Endothelial cell of umbilical vein (primary cell): ENCODE measurements around the gene ACMSD. TPM values are rescaled to one million over a fixed set of nuclear protein-coding genes. Genes with fewer than 3 reads are reported as not detected.

Source experiments
- BruUV-seq: library from RNA; stranded (reverse); fragments of 400-500 nt; replicated peaks from 2 replicates; lab custom pipeline; 2021; lab: Mats Ljungman, UMichigan
- CTCF ChIA-PET: fragments of 300-600, 350-600 bp; sonication (Branson Sonifier 250); formaldehyde crosslinking; loops from one replicate; lab custom pipeline; 2021; ENCODE audit warnings: antibody characterized with exemption, inconsistent platforms; lab: Charles Lee
- POLR2A ChIA-PET: fragments of 300-600, 350-600 bp; sonication (Branson Sonifier 250); formaldehyde crosslinking; loops from one replicate; lab custom pipeline; 2021; ENCODE audit warnings: antibody characterized with exemption, inconsistent platforms; lab: Charles Lee
- DNase-seq: peaks from one replicate; pipeline ENCODE4 v3.0.0-alpha.2; 2011; ENCODE audit warnings: low read depth, low spot score
- FAIRE-seq: peaks from 2 replicates; lab custom pipeline; 2011; peaks lifted over from hg19 to GRCh38; lab: Jason Lieb, UNC
- H2AFZ ChIP-seq: 2 replicates; pipeline ENCODE4 v1.6.0; 2012; ENCODE audit warnings: low read depth, low read length, control low read depth, inconsistent platforms
- H3K27ac ChIP-seq: 2 replicates; pipeline ENCODE4 v1.5.1; 2011; ENCODE audit warnings: low read depth, mild to moderate bottlenecking, control low read depth, low read length, moderate library complexity; ENCODE audit not compliant: insufficient read depth
- H3K27me3 ChIP-seq, 2 experiments: 2 replicates each; pipeline versions ENCODE4 v1.6.0 to v1.6.1; 2011; ENCODE audit warnings: low read length in 2 of 2, mixed read lengths in 1 of 2; ENCODE audit not compliant: control insufficient read depth in 2 of 2, insufficient read depth in 2 of 2
- H3K36me3 ChIP-seq, 2 experiments: 2 replicates in 1 of 2; 3 replicates in 1 of 2; pipeline ENCODE4 v1.5.1; 2011; ENCODE audit warnings: low read length in 2 of 2, mild to moderate bottlenecking in 1 of 2, moderate library complexity in 1 of 2; ENCODE audit not compliant: control insufficient read depth in 2 of 2, insufficient read depth in 2 of 2; ENCODE audit errors: extremely low read depth in 1 of 2
- H3K4me1 ChIP-seq: 3 replicates; pipeline ENCODE4 v1.5.1; 2011; ENCODE audit warnings: mild to moderate bottlenecking, low read length; ENCODE audit not compliant: control insufficient read depth, insufficient read depth; ENCODE audit errors: extremely low read depth
- H3K4me2 ChIP-seq: 2 replicates; pipeline ENCODE4 v1.6.1; 2011; ENCODE audit warnings: low read length, control low read depth, mixed read lengths; ENCODE audit not compliant: insufficient read depth
- H3K4me3 ChIP-seq, 3 experiments: fragments of 200-600 bp in 1 of 3; sonication (generic), shearing (Covaris generic) in 1 of 3; replicated peaks in 1 of 3; 2 replicates each; pipeline ENCODE4 v1.5.1; 2011 to 2016; ENCODE audit warnings: control low read depth in 3 of 3, low read length in 3 of 3, mild to moderate bottlenecking in 2 of 3, inconsistent platforms in 1 of 3, low read depth in 1 of 3, moderate library complexity in 1 of 3; ENCODE audit not compliant: insufficient read depth in 1 of 3
- H3K79me2 ChIP-seq: 2 replicates; pipeline ENCODE4 v1.6.0; 2012; ENCODE audit warnings: low read length, inconsistent platforms; ENCODE audit not compliant: control insufficient read depth, insufficient read depth
- H3K9ac ChIP-seq: replicated peaks from 2 replicates; pipeline ENCODE3; 2011; ENCODE audit warnings: low read length, control low read depth; ENCODE audit not compliant: insufficient read depth; ENCODE audit errors: extremely low read depth
- H3K9me1 ChIP-seq: replicated peaks from 3 replicates; pipeline ENCODE4 v1.6.0; 2011; ENCODE audit warnings: mild to moderate bottlenecking, low read length; ENCODE audit not compliant: control insufficient read depth, insufficient read depth; ENCODE audit errors: extremely low read depth
- H3K9me3 ChIP-seq: replicated peaks from 2 replicates; pipeline ENCODE4 v1.5.1; 2012; ENCODE audit warnings: low read length, inconsistent platforms; ENCODE audit not compliant: control insufficient read depth, insufficient read depth
- H4K20me1 ChIP-seq: replicated peaks from 2 replicates; pipeline ENCODE3; 2011; ENCODE audit warnings: mild to moderate bottlenecking, low read length; ENCODE audit not compliant: control insufficient read depth, insufficient read depth; ENCODE audit errors: extremely low read depth
- CTCF ChIP-seq, 2 donors: IDR thresholded peaks; 1 replicate in 1 of 2; 2 replicates in 1 of 2; pipeline ENCODE4 v1.5.1; 2011; ENCODE audit warnings: low read length in 2 of 2, mild to moderate bottlenecking in 2 of 2, moderate library complexity in 2 of 2, control low read depth in 1 of 2, inconsistent platforms in 1 of 2, low read depth in 1 of 2; ENCODE audit not compliant: insufficient read depth in 1 of 2; ENCODE audit errors: extremely low read depth in 1 of 2
- EZH2 ChIP-seq: IDR thresholded peaks from 2 replicates; pipeline ENCODE4 v1.6.1; 2012; ENCODE audit warnings: borderline replicate concordance, low read depth, mild to moderate bottlenecking, moderate library complexity, low read length, inconsistent platforms; ENCODE audit not compliant: severe bottlenecking
- FOS ChIP-seq: IDR thresholded peaks from 2 replicates; pipeline ENCODE4 v1.6.1; 2011; ENCODE audit warnings: mild to moderate bottlenecking, low read length, moderate library complexity, borderline replicate concordance; ENCODE audit not compliant: insufficient read depth
- GATA2 ChIP-seq: IDR thresholded peaks from 2 replicates; pipeline ENCODE4 v1.7.0; 2011; ENCODE audit warnings: low read depth, mild to moderate bottlenecking, moderate library complexity, mixed read lengths, low read length; ENCODE audit not compliant: insufficient read length, insufficient read depth
- JUN ChIP-seq: IDR thresholded peaks from 2 replicates; pipeline ENCODE4 v1.6.1; 2011; ENCODE audit warnings: borderline replicate concordance, low read depth; ENCODE audit not compliant: insufficient read length, insufficient read depth
- MAX ChIP-seq: IDR thresholded peaks from 2 replicates; pipeline ENCODE4 v1.6.1; 2011; ENCODE audit not compliant: insufficient read depth, insufficient read length
- MYC ChIP-seq: IDR thresholded peaks from one replicate; pipeline ENCODE4 v1.6.1; 2011; ENCODE audit warnings: mild to moderate bottlenecking, low read depth, low read length
- POLR2A ChIP-seq: IDR thresholded peaks from 2 replicates; pipeline ENCODE4 v1.6.1; 2012; ENCODE audit warnings: low read depth, mild to moderate bottlenecking, control low read depth, low read length
- POLR2AphosphoS5 ChIP-seq: IDR thresholded peaks from 2 replicates; pipeline ENCODE4 v1.6.1; 2012; ENCODE audit warnings: low read depth, mild to moderate bottlenecking, control low read depth, low read length, moderate library complexity; ENCODE audit not compliant: insufficient read depth
- dilution Hi-C: fragments of 300-500 bp; cut with MboI; formaldehyde crosslinking; loops from one replicate; pipeline ENCODE4 v1.15.0; 2019; ENCODE audit warnings: low sequenced_read_pairs; ENCODE audit not compliant: extremely low pct_ligation_motif_present
- intact Hi-C: fragments of 100-400 bp; cut with micrococcal nuclease; formaldehyde crosslinking; loops from one replicate; pipeline ENCODE4 v1.10.0; 2022
- polyA plus RNA-seq, 4 experiments: library from polyadenylated mRNA; depleted of rRNA in 3 of 4; stranded (reverse) in 3 of 4; unstranded in 1 of 4; fragments of >200 nt; gene quantifications; 2 replicates each; pipeline versions ENCODE4 v1.2.1 to v1.2.3, GENCODE V29; 2011 to 2012; ENCODE audit warnings: missing spikeins in 1 of 4
- total RNA-seq: library from RNA; stranded (reverse); gene quantifications from 2 replicates; pipeline ENCODE4 v1.2.3, GENCODE V29; 2021

ACMSD gene
- total and polyA plus RNA-seq, 2 donors (not counting 3 experiments of a cell fraction or from before 2014, with no cell fraction given): not detected

GRCh38 chr2:134845719-134846118 is 7.3 kb downstream of the ACMSD start:
- no TSS peak for BruUV-seq
- CTCF ChIA-PET: interaction anchor here (1.1 kb wide), 1 partner anchor 28 kb away, joined by 3 read pairs; no protein-coding TSS in a partner anchor

More at GRCh38 chr2:134845719-134846118, 7.3 kb downstream of the ACMSD start:
- POLR2A ChIA-PET: no interaction called here
- Histone ChIP-seq H3K36me3 (no peaks in the 10 kb centered on the region), H3K4me2 (no peak overlapping the region), H3K79me2 (no peaks in the 10 kb centered on the region), H3K9me1 (no peaks in the 10 kb centered on the region), H4K20me1 (no peaks in the 10 kb centered on the region), H3K27ac (no peak overlapping the region), H3K9ac (no peak overlapping the region), H3K27me3 (peaks cover 0 to 2% of the 10 kb centered on the region in 2 experiments), H3K9me3 (no peaks in the 10 kb centered on the region), H2AFZ (no peak overlapping the region), H3K4me1 (no peaks in the 10 kb centered on the region), H3K4me3 (no peak overlapping the region)
- no peak for FAIRE-seq
- intact Hi-C loops: no loop called here
- dilution Hi-C loops: no loop called here
- DNase-seq: no peak
- TF ChIP-seq EZH2 (no peak), POLR2A (no peak), MAX (no peak), MYC (no peak), POLR2AphosphoS5 (no peak), JUN (no peak), GATA2 (no peak), CTCF (IDR thresholded peaks at IDR 0.05; ENCODE audit: extremely low read depth in 1 of 2, insufficient read depth in 1 of 2, low read depth in 1 of 2, low read length in 2 of 2) (no peak), FOS (no peak)
